Breast epithelium (tissue), 3 donors: ENCODE data around the gene PXYLP1.

Experiments used
- CTCF ChIP-seq, 3 donors: fragments of 450-650 bp; IDR thresholded peaks; one replicate each; pipeline ENCODE4 v1.5.1; 2016 to 2017; ENCODE audit warnings: antibody characterized with exemption in 3 of 3, mild to moderate bottlenecking in 3 of 3, moderate library complexity in 3 of 3
- POLR2A ChIP-seq: fragments of 450-650 bp; IDR thresholded peaks from one replicate; pipeline ENCODE4 v1.6.1; 2016; ENCODE audit warnings: antibody characterized with exemption, mild to moderate bottlenecking, moderate library complexity
- POLR2AphosphoS5 ChIP-seq, 3 donors: sonication (generic); formaldehyde crosslinking; IDR thresholded peaks; one replicate each; pipeline ENCODE4 v1.6.1; 2017; ENCODE audit warnings: antibody characterized with exemption in 3 of 3

DNA sequence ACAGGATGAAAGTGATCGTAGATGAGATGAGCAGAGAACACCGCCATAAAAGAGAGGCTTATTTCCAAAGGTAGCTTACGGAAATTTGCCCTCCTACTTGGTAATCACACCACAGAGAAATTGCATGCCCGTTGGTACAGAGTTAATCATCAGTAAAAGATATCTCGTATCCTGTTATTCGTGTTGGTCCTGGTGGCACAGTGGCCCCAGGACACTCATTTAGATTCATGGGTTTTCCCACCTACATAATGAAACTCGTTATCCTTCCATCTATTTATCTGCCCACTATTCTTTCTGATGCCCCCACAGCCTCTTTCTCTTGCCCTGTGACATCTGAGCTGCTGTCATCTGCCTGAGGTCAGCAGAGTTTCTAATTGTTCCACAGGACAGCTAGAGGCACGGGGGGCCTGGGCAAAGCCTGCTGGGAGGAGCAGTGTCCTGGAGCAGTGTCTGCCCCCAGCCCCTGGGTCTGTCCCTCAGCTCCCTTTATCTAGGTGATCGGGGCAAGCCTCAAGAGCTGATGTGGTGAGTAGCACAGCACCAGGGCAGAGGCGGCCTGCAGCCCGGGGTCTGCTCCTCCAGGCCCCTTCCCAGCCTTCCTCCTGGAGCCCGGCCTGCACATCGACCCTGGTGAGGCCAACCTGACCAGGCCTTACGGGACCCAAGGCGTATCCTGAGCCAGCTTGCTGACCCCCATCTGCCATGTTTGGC is 42.2 kb downstream of the PXYLP1 start:
- TF ChIP-seq CTCF (IDR thresholded peaks at IDR 0.05), result no peak
- TF ChIP-seq POLR2AphosphoS5 (IDR thresholded peaks at IDR 0.05), result no peak
- TF ChIP-seq POLR2A, result no peak
